Measurements from ENCODE around the gene CYP2W1. TPM values are rescaled to one million over a fixed set of nuclear protein-coding genes. Genes with fewer than 3 reads are reported as not detected.
"Not testable (repeated sequence)": the region's sequence is repeated elsewhere in the genome, so short reads cannot be mapped to it uniquely, and the experiment has no call there.

The CYP2W1 gene, protein sequence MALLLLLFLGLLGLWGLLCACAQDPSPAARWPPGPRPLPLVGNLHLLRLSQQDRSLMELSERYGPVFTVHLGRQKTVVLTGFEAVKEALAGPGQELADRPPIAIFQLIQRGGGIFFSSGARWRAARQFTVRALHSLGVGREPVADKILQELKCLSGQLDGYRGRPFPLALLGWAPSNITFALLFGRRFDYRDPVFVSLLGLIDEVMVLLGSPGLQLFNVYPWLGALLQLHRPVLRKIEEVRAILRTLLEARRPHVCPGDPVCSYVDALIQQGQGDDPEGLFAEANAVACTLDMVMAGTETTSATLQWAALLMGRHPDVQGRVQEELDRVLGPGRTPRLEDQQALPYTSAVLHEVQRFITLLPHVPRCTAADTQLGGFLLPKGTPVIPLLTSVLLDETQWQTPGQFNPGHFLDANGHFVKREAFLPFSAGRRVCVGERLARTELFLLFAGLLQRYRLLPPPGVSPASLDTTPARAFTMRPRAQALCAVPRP
- 1 to 10 TPM; 1.3 to 6.4 (median 2.0) TPM for polyA plus RNA-seq (ENCODE audit: insufficient read length in 4 of 4)

DNA sequence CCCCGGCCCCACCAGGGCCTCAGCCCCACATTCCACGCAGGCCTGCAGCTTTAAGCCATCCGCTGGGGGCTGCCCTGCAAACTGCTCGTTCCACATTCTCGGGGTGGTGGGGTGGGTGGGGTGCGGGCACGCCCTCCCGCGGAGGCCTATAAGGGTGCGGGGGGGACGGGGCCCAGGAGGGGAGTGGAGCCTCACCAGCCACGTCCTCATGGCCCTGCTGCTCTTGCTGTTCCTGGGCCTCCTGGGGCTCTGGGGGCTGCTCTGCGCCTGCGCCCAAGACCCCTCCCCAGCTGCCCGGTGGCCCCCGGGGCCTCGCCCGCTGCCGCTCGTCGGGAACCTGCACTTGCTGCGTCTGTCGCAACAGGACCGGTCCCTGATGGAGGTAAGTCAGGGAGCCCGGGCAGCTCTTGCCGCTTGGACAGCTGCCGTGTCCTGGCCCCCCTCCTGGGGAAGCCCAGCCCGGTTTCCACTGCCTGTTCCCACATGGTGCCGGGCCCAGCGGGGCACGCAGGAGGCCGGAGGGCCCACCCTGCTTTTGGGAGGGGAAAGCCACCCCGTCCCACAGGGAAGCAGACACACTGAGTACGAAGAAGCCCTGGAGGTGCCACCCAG, at the start of gene CYP2W1:
CYP2W1 (plus strand) TSS at position 178 of the 612 bp plus-strand sequence; CDS start at position 209, 31 bp downstream.
- DNase-seq (ENCODE audit: low read depth in 4 of 4, low spot score in 3 of 4), result no peak

DNA sequence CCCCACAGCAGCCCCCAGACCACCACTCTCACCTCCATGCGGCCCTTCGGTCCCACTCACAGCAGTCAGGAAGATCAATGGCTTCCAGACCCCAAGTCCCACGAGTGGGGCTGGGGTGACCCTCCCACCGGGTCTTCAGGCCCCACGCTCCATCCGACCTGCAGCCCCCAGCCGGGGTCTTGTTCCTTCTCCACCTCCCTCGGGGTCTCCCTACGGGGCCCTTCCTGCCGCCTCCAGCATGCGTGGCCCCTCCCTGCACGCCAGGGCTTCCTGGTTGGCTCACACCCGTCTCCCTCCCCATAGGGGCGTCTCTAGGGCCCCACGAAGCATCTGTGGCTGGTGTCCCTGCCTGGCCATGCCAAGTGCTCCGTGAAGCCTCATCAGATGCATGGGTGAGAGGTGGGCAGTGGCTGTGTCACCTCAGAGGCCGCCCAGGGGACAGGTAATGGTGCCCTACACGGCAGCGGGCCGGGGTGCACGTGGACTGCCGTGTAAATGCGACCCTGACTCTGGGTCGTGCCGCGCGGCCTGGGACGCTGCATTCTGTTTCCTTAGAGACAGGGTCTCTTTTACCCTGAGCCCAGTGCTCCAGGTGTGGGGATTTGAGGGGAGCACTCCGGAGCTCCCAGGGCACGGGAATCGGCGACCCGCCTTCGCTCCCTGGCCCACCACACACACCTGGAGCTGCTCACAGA, 48.4 kb upstream of the CYP2W1 start:
- DNase-seq (ENCODE audit: low read depth in 4 of 4, low spot score in 3 of 4), result no peak

DNA sequence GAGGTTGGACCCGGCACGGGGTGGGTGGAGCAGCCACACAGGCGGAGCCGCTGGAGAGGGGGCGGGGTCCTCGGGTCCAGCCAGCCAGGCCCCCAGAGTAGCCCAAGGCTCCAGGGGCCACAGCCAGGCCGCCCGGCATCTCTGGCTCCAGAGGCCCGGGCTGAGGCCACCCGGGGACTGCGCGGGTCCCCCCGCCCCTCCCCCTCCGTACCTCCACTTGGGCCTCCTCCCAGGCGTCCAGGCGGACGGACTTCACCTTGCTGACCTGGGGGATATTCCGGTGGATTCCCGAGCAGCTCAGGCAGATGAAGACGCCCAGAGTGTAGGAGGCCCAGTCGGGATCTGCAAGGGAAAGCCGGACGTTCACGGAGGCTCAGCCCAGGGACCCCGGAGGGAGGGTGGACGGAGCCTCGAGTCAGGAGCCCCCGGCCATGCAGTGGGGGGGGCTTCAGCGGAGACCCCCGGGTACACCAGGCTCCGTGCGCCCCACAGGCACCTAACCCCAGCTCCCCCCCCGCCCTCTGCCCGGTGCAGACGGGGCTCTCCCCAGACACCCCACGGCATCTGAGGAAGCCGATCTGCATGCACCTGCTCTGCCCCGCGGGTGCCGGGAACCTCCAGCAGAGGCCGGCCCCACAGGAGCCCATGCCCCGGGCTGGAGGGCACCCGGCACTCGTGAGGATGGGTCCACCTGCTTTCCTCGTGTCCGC, 47.7 kb upstream of the CYP2W1 start:
- no peak for DNase-seq (ENCODE audit: low read depth in 4 of 4, low spot score in 3 of 4)

DNA sequence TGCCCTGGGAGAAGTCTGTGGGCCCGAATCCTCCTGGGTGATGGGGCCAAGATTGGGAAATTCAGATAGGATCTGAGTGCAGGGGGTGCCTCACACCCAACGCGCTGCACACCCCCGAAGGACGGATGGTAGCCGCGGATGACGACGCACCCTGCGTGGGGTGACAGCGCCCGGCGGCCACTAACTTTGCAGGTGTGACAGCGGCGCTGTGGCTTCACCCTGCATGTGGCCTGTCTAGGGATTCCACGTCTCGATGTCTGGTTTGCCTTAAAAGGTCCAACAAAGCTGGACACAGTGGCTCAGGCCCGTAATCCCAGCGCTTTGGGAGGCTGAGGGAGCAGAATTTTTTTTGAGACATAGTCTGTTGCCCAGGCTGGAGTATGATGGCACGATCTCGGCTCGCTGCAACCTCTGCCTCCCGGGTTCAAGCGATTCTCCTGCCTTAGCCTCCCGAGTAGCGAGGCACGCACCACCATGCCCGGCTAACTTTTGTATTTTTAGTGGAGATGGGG, 47.1 kb upstream of the CYP2W1 start:
- DNase-seq (ENCODE audit: low read depth in 4 of 4, low spot score in 3 of 4), result no peak

DNA sequence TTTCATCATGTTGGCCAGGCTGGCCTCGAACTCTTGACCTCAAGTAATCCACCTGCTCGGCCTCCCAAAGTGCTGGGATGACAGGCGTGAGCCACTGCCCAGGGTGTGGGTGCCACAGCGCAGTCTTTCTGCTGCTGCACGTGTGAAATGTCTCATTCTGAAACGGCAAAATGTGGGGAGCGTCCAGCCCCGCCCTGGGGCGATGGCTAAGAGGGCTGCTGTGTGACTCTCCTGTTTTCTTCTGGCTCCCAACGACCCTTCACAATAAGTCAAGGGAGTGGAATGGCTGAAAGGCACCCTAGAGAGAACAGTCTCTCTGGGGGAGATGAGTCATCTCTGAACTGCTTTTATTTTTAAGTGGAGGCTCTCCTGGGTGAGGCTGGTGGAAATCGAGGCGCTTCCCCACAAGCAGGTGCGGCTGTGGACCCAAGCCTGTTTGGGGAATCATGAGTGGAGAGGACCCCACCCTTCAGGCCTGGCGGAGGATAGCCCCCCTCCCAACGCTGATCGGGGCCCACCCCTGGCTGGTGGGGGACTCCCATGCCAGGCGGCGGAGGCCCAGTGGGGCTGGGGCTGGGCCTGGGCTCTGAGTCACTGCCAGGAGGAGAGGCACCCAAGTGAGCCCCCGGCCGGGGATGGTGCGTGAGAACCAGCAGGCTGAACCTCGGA, 46.5 kb upstream of the CYP2W1 start:
- no peak for DNase-seq (ENCODE audit: low read depth in 4 of 4, low spot score in 3 of 4)

DNA sequence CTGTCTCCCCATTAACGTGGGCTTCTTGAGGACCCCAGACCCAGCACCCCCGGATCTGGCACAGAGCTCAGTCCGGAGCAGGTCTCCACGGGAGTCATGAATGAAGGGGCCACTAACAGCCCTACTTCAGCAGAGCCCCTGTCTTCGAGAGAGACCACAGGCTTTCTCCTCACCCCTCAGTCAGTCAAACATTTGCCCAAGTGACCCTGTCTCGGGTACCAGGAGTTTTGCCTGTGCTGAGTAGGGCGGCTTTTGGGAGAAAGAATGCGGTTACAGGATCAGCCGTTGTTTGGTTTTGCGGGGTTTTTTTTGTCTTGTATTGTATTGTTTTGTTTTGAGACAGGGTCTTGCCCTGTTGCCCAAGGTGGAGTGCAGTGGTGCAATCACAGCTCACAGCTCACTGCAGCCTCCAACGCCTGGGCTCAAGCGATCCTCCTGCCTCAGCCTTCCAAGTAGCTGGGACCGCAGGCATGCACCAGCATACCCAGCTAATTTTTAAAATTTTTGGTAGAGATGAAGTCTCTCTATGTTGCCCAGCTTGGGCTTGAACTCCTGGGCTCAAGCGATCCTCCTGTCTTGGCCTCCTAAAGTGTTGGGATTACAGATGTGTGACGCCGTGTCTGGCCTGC, 45.0 kb upstream of the CYP2W1 start:
- no peak for DNase-seq (ENCODE audit: low read depth in 4 of 4, low spot score in 3 of 4)

DNA sequence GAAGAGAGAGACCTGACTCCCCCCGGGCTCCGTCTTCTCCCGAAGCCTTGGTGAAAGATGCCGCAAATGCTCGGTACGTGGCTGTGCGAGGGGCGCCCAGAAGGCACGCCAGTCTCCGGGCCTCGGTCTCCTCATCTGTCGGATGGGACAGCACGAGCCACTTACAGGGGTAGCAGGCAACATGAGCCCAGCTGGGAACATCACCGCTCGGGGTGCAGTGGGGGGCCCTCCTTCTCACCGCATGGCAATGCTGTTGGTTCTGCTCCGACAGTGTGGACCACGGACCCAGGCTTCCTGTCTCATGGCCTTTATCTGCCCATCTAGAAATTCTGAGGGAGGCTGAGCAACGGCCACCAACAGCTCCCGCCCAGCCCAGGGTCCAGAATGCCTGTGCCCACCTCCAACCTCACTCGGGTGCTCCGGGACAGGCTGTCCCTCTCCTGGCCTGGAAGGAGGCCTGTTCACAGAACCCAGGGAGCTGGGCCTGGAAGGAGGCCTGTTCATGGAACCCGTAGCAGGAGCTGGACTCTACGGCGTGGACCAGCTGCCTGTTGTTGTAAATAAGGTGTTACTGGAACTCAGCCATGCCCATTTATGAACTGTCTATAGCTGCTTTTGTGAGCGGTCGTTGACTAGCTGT, 44.3 kb upstream of the CYP2W1 start:
- DNase-seq (ENCODE audit: low read depth in 4 of 4, low spot score in 3 of 4), result no peak

DNA sequence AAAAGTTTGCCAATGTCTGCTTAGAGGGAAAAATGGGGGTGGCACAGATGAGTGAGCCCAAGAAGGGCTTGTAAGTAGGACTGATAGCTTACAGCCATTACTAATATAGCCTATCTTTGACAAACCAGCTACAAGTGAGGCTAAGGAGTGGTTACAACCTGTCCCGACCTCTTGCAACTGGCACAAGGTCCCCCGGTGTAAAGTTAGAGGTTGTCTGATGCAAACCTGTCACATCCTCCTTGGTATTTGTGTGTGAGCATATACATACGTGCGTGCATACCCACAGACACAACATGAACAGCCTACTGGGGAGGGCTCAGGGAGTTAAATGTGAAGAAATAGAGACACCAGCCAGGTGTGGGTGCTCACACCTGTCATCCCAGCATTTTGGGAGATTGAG, 43.1 kb upstream of the CYP2W1 start:
- no peak for DNase-seq (ENCODE audit: low read depth in 4 of 4, low spot score in 3 of 4)

DNA sequence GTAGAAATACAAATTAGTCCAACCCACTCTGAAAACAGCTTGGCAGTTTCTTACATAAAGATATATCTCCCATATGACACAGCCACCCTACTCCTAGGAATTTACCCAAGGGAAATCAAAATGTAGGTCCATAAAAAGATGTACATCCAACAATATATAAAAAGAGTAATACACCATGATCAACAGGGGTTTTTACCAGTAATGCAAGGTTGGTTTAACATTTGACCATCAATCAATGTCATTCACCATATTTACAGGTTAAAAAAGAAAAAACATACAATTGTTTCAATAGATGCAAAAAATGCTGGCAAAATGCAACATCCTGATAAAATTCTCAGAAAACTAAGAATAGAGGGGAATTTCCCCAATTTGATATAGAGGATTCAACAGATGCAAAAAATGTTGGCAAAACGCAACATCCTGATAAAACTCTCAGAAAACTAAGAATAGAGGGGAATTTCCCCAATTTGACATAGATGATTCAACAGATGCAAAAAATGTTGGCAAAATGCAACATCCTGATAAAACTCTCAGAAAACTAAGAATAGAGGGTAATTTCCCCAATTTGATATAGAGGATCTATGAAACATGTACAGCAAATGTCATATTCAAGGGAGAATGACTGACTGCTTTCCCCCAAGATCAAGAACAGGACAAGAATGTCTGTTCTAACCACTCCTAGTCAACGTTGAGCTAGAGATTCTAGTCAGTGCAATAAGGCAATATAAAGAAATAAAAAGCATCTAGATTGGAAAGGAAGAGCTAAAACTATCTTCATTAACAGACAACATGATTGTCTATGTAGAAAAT, 42.2 kb upstream of the CYP2W1 start:
- no peak for DNase-seq (ENCODE audit: low read depth in 4 of 4, low spot score in 3 of 4)

DNA sequence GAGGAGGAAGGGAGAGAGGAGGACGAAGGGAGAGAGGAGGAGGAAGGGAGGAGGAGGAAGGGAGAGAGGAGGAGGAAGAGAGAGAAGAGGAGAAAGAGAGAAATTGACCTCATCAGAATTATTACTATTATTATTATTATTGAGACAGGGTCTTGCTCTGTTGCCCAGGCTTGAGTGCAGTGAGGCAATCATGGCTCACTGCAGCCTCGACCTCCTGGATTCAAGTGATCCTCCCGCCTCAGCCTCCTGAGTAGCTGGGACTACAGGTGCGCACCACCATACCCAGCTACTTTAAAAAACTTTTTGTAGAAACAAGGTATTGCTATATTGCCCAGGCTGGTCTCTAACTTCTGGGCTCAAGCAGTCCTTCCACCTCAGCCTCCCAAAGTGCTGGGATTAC, 39.2 kb upstream of the CYP2W1 start:
- not testable (repeated sequence) for DNase-seq (ENCODE audit: low read depth in 4 of 4, low spot score in 3 of 4)

DNA sequence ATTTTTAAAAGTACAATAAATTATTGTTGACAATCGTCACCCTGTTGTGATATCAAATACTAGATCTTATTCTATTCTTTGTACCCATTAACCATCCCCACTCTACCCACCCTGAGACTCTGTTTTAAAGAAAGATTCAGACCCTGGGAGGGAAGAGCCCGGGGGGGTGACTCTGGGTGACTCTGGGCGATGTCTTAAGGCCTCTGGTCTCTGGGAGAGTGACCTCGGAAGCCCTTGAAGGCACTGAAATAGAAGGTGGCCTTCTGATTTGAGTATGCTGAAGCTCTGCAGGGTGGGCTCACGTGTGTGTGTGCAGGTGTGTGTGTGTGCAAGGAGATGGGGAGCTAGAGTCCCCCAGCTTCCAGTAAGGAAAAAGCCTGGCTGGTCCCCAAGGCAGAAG, 38.2 kb upstream of the CYP2W1 start:
- DNase-seq (ENCODE audit: low read depth in 4 of 4, low spot score in 3 of 4), result no peak

DNA sequence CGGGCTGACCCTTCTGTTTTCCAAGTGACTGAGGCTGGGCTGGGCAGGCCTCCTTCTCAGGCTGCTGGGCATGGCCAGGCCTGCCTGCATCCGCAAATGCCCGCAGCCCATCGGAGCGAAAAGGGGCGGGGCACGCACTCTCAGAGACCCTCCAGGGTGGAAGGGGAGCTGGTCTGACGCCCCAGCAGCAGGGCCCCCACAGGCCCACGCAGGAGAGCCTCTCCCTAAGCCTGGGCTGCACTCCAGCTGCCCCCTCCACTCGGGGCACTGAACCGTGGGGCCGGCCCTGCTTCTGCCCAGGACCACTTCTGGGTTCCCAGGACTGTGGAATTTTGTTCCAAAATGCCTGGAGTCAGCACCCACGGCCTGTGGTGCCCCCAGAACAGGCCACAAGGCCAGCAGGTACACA, 37.8 kb upstream of the CYP2W1 start:
- peak; percentile 28 to 52 (median 40) for DNase-seq (ENCODE audit: low read depth in 4 of 4, low spot score in 3 of 4)

DNA sequence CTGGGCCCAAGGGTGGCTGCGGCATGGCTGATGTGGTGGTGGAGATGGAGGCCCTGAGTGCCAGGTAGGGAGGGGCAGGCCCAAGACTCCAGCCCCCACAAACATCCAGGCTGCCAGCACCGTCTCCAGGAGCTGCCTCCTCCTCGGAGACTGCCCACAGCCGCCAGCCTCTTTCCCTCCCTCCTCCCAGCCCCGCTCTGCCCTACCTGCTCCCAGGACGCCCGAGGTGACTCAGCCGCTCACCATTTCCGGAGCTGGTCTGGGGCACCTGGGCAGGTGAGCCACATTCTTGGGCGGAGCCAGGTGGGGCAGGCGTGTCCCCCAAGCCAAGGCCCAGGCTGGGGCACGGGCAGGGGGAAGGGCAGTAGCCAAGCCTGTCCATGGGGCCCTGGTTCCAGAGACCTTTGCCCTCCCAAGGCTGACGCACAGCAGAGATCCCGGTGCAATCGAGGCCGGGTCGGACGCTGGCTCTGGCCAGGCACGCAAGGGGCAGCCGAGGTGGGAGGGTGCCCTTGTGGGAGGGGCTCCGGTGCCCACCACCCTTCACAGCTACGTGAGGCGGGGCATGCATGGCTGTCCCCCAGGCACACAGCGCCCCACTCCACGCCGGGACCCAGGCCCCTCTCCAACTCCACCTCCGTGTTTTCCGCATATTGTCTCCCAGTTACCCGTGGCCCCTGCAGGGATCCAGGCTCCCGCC, 37.3 kb upstream of the CYP2W1 start:
- DNase-seq (ENCODE audit: low read depth in 4 of 4, low spot score in 3 of 4), result peak in 3 of 4 donors; percentile 39 to 59 (median 59)

DNA sequence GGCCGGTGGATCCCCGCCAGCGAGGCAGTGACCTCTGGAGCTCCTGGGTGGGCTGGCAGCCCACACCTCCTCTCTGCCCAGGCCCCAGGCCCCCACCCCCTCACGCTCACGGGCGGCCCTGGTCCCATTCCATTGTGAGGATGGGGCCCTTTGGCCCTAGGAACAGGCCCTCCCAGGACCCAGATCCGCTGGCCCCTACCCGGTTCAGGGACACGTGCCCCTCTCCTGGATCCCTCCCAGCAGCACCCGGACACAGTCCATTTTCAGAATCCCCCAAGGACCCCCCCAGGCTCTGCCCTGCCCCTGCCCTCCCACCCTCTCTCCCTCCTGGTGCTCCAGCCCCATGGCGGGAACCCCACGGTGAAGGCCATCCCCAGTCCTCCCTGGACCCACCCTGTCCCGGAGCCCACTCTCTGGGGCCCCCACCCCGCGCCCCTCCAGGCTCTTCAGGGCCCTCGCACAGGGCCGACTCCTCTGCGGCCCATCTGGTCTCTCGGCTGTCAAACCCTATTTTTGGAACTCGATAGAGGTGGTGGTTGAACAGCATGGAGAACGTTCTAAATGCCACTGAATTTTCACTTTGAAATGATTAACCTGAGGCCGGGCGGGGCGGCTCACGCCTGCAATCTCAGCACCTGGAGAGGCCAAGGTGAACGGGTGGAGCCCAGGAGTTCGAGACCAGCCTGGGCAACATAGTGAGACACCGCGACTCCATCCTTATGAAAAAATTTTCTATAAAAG, 36.6 kb upstream of the CYP2W1 start:
- DNase-seq (ENCODE audit: low read depth in 4 of 4, low spot score in 3 of 4), result no peak

DNA sequence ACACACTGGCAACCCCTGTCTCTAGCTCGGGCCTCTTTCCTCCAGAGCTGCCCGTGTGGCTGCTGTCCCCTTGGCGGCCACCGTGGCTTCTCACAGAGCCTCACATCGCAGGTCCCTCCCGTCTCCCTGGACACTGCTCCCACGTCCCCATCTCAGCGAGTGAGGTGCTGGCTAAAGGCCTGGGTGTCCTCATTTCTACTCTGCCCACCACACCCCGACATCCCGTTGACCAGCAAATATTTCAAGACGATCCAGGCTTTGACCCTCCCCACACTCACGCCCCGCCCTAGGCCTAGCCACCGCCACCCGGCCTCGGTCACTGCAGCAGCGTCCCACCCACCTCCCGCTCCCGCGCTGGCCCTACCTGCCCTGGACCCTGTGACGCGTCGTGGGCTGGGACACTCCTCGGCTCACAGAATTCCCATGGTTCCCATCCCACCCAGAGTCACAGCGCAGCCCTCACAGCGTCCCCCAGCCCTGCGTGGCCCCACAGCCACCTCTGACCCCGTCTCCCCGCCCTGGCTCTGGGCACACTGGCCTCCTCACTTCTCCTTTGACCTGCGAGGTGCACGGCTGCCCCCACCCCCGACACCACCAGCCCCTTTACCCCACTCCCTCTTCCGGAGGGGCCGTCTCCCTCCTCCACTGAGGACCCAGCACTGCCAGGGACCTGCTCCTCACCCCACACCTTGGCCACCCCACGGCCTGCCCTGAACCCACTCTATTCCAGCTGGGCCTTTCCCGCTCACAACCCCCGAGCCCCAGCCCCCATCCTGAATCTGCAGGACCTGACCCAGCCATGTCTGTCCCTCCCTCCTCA, 35.4 kb upstream of the CYP2W1 start:
- no peak for DNase-seq (ENCODE audit: low read depth in 4 of 4, low spot score in 3 of 4)
